PC-3 (cell line): ENCODE measurements around the gene RBM33.

Source experiments
- EZH2 ChIP-seq: fragments of 300-600 bp; sonication (generic); IDR thresholded peaks from one replicate; pipeline ENCODE4 v1.6.1; 2017; ENCODE audit warnings: antibody characterized with exemption, mild to moderate bottlenecking, low read length; ENCODE audit not compliant: unreplicated experiment
- TF ChIP-seq, protein P1 (sequence below): fragments of 300-600 bp; sonication (generic); conservative IDR thresholded peaks from 2 replicates; pipeline ENCODE4 v1.5.1; 2017; ENCODE audit warnings: antibody characterized with exemption, low read depth, mild to moderate bottlenecking, low read length

DNA sequence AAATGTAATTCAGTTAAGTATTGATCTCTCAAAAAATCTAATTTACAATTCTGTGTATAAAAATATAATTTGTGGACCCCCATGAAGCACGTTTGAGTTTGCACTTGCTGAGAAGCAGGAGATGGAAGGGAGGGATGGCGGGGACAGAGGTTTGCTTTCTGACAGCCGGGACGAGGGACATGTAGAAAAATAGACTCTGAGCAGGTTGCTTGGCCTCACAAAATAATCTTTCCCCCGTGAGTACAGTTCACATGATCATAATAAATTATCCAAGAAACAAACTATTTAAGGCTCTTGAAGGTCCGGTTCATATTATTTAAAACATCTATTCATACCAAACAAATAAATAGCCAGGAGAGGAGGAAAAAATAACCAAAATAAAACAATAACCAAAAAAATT is 157.8 kb downstream of the RBM33 start:
- TF ChIP-seq EZH2: no peak
- TF ChIP-seq, protein P1, sequence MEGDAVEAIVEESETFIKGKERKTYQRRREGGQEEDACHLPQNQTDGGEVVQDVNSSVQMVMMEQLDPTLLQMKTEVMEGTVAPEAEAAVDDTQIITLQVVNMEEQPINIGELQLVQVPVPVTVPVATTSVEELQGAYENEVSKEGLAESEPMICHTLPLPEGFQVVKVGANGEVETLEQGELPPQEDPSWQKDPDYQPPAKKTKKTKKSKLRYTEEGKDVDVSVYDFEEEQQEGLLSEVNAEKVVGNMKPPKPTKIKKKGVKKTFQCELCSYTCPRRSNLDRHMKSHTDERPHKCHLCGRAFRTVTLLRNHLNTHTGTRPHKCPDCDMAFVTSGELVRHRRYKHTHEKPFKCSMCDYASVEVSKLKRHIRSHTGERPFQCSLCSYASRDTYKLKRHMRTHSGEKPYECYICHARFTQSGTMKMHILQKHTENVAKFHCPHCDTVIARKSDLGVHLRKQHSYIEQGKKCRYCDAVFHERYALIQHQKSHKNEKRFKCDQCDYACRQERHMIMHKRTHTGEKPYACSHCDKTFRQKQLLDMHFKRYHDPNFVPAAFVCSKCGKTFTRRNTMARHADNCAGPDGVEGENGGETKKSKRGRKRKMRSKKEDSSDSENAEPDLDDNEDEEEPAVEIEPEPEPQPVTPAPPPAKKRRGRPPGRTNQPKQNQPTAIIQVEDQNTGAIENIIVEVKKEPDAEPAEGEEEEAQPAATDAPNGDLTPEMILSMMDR: no peak
